Measurements from ENCODE around the gene ZNF831.

Gene ZNF831

DNA sequence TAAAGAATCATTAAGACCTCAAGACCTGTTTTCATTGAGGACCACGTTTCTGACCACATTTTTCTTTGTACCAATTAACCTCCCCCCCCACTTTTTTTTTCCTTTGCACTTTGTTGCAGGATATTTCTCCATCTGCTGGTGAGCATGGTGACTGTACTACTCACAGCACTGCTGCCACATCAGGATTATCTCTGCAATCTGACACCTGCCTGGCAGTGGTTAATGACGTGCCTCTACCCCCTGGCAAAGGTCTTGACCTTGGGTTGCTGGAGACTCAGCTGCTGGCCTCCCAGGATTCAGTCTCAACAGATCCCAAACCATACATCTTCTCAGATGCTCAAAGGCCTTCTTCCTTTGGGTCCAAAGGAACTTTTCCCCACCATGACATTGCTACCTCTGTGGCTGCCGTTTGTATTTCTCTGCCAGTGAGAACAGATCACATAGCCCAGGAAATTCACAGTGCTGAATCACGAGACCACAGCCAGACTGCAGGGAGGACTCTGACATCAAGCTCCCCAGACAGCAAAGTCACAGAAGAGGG lies 90.2 kb downstream of the ZNF831 start:
- no peak for DNase-seq

DNA sequence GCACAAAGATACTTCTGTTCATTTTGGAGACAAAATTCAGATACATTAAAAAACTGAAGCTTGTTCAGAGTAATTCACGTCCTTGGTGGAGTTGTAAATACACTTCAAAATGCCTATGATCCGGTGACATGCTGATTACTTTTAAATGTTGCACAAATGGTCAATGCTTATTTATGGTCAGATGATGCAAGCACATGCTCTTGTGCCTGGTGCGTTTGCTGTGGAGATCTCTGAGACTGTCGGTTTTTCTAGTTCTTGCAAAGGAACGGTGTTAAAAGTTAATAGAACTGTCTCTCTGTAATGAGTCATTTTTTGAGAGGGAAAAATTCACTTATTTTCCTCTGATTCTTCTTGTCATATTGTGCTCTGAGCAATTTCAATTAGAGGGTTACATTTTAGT lies 91.6 kb downstream of the ZNF831 start:
- DNase-seq, result no peak

GRCh38 chr20:59258221-59258621 lies 94.6 kb downstream of the ZNF831 start:
- DNase-seq, result no peak

- DNase-seq, result no peak
Observed at GRCh38 chr20:59259946-59260345, 96.3 kb downstream of the ZNF831 start.

DNA sequence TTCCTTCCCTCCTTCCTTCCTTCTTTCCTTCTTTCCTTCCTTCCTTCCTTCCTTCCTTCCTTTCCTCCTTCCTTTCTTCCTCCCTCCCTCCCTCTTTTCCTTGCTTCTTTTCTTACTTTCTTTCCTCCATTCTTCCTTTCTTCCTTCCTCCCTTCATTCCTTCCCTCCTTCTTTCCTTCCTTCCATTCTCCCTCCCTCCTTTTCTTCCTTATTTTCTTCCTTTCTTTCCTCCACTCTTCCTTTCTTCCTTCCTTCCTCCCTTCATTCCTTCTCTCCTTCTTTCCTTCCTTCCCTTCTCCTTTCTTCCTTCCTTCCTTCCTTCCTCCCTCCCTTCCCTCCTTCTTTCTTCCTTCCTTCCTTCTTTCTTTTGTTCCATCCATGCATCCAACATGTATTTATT lies 101.7 kb downstream of the ZNF831 start:
- DNase-seq, result no peak

GRCh38 chr20:59268870-59269269 lies 105.2 kb downstream of the ZNF831 start:
- DNase-seq, result no peak

DNA sequence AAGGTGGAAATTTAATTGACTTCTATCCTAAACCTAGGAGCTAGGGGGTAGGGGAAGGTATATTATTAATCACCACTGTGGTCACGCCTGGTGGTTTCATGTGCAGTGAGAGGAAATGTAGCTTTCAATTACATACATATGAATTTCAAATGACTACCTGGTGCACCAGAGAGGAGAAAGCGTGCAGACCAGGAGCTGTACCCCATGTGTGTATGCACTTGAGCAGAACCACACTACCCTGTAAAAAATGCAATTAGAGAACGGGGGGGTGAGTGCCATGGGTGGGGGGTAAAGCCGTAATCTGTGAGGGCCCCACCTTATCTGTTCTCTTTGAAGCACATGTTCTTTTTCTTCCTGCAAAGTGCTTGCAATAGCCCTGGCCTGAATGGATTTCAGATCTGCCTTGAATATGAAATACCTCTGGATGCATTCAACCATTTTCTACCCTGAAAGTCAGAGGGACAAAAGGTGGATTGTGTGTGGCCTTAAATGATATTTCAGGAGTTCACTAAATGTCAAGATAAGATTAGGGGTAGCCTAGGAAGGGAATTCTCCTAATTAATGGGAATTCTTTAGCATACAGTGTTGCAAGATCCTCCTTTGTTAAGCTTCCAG lies 105.9 kb downstream of the ZNF831 start:
- no peak for DNase-seq

DNA sequence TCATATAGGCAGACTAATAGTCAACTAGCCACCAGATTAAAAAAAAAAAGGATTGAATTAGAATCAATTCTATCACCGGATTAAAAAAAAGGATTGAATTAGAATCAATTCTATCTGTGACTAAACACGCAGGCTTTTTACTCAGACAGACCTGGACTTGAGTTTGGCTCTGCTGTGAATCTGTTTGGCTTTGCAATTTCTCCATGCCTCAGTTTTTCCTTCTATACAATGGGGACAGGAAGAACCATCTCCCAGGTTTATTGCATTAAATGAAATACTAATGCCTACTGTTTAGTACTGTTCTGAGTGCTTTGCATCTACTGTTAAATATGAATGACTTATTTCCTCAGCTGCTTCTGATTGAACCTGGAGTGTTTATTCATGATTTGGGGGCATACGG lies 106.8 kb downstream of the ZNF831 start:
- DNase-seq, result no peak

DNA sequence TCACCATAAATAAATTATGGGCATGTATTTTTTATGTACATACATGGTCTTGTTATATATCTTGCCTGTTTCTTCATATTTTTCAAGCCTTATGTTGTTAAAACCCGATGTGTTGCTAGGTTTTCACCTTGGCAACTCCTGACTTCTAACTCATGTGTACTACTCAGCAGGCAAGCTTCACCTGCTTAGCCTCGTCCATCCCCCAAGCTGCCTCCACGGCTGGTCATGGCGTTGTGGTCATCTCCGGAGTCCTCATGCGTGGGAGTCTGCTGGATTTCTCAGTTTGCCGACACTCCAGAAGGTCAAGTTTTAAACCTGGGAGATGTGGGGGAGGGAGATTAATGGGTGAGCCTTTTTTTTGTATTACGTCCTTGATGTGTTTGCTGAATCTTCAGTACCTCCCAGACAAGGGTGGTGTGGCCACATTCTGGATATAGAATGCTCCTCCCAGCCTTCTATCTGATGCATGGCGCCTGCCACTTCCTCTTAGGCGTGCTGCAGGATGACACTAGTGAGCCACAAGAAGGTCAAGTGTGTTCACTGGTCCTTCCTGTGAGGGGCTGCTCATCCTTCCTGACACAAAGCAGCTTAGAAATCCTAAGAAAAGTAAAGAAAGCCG lies 110.2 kb downstream of the ZNF831 start:
- no peak for DNase-seq

DNA sequence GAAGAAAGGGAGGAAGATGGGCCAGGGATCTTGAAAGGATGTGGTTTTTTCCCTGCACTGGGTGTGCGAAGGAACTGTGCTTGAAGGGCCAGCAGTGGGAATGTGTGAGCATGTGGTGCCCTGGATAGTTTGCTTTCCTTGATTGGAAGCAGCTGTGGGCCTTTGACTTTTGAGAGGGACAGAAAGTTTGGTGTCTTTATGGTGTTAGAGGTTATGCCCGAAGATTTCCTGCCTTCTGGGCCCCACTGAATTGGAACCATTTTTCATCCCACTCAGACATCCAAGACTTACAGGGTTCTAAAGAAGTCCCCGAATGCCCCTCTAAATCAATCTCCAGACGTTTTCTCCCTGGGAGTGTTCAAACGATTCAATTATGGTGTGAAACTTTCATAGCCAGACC lies 113.3 kb downstream of the ZNF831 start:
- DNase-seq, result no peak

DNA sequence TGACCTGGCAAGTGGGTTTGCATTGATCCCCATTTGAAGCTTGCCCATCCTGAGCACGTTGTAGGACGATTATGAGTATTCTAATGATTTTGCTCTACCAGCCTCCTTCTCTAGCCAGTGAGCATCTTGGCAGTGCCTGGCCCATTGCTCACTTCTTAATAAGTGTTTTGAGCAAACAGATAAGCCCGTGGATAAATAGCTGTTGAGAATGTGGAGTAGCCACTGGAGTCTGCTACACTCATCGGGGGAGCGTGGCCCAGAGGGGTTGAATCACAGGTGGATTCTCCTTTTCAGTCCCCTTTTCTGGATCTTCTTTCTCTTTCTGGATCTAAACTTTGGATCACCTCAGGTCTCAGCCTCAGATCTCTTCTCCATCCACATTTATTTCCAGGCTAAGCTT lies 120.8 kb downstream of the ZNF831 start:
- no peak for DNase-seq

DNA sequence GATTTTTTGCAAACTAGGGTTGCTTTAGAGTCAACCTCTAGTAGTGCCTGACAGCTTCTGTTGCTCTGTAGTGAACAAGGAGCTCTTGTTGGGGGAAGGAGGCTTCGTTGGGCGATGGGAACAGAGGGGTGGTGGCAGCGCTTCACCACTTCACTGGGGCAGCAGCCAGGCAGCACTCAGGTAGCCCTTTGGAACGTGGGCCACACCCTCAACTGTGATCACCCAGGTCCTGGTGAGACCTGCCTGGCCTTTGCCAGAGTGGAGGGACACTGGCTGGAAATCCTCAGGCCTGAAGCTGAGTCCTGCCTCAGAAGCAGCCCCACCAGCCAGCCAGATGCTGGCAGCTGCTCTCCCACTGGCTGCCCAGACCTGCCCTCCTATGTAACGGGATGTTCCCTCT lies 126.4 kb downstream of the ZNF831 start:
- no peak for DNase-seq

- DNase-seq, result no peak
Observed at GRCh38 chr20:59291740-59292383, 128.2 kb downstream of the ZNF831 start.

DNA sequence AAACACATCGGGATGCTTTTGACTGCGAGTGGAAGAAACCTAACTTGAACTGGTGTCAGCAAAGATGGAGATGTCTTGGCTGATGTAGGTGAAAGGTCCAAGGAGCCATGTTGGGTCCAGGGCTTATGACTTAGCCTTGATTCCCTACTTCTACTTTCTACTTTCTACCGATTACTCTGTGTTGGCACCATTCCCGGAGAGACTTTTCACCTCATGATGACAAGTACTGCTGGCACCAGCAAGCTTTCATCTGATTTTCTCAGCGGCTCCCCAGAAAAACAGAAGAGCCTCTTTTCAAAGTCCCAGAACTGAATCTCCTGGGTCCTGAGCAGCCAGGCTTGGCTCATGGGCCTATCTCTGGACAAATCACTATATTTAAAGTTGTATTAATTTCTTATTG lies 131.9 kb downstream of the ZNF831 start:
- no peak for DNase-seq

GRCh38 chr20:59297686-59298085 lies 134.1 kb downstream of the ZNF831 start:
- DNase-seq, result no peak

GRCh38 chr20:59299945-59300332 lies 136.3 kb downstream of the ZNF831 start:
- no peak for DNase-seq

- DNase-seq, result no peak
Observed at GRCh38 chr20:59300333-59301081, 136.9 kb downstream of the ZNF831 start, which contains the start of gene EDN3. EDN3 (plus strand) TSS chr20:59300611; CDS start chr20:59300813, 202 bp downstream.

- no peak for DNase-seq
Observed at GRCh38 chr20:59301343-59302007, 137.9 kb downstream of the ZNF831 start.

- DNase-seq, result no peak
Observed at GRCh38 chr20:59305908-59306655, 142.5 kb downstream of the ZNF831 start.

DNA sequence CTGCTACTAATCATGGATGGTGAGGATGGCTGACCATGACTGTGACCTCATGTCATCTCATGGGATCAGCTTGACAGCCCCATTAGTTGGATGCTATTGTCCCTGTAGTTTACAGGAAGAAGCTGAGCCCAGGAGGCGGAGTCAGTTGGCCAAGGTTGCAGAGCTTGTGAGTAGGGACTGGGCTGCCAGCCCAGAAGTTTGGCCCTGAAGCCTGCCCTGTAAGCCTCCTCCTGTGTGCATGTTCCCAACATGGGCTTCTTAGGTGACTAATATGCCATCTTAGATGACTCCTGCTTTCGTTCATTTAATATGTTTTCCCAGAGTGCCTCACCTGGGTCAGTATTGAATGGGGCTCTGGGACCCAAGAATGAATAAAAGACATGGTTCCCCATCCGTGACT lies 143.6 kb downstream of the ZNF831 start:
- no peak for DNase-seq

All from NCI-H1092 (cell line).